GM12891 (cell line): ENCODE measurements around the gene CIB4.

Experiments used
- DNase-seq: peaks from one replicate; pipeline ENCODE4 v3.0.0; 2011; ENCODE audit warnings: low spot score; ENCODE audit not compliant: insufficient read length
- FAIRE-seq: peaks from 2 replicates; lab custom pipeline; 2011; peaks lifted over from hg19 to GRCh38; lab: Jason Lieb, UNC
- PAX5 ChIP-seq: IDR thresholded peaks from 2 replicates; pipeline ENCODE4 v1.6.1; 2011; ENCODE audit warnings: low read length, moderate library complexity, mild to moderate bottlenecking; ENCODE audit not compliant: insufficient read depth, severe bottlenecking
- POLR2A ChIP-seq: IDR thresholded peaks from 2 replicates; pipeline ENCODE4 v1.6.1; 2011; ENCODE audit warnings: low read depth, low read length, control low read depth
- POLR2AphosphoS5 ChIP-seq: IDR thresholded peaks from 2 replicates; pipeline ENCODE4 v1.6.1; 2011; ENCODE audit warnings: low read depth, low read length, control low read depth
- POU2F2 ChIP-seq: IDR thresholded peaks from 2 replicates; pipeline ENCODE4 v1.6.1; 2011; ENCODE audit warnings: low read depth, mild to moderate bottlenecking, control low read depth, low read length, moderate library complexity
- SPI1 ChIP-seq: IDR thresholded peaks from 2 replicates; pipeline ENCODE4 v1.6.1; 2011; ENCODE audit warnings: low read depth, low read length, control low read depth
- TAF1 ChIP-seq: IDR thresholded peaks from 2 replicates; pipeline ENCODE4 v1.6.1; 2011; ENCODE audit warnings: low read depth, low read length, control low read depth

The CIB4 gene

GRCh38 chr2:26634636-26635230 is 6.4 kb downstream of the CIB4 start:
- DNase-seq (no peak), FAIRE-seq (no peak)
- TF ChIP-seq POLR2A (no peak), TAF1 (no peak), POU2F2 (no peak), PAX5 (no peak), POLR2AphosphoS5 (no peak), SPI1 (no peak)

- no peak for DNase-seq
- no peak for FAIRE-seq
Observed at GRCh38 chr2:26633993-26634595, 7.1 kb downstream of the CIB4 start.

GRCh38 chr2:26633351-26633945 is 7.7 kb downstream of the CIB4 start:
- DNase-seq (no peak), FAIRE-seq (no peak)
- no peak for TF ChIP-seq POU2F2
- TF ChIP-seq POLR2AphosphoS5: no peak
- no peak for TF ChIP-seq TAF1
- no peak for TF ChIP-seq POLR2A
- TF ChIP-seq PAX5: no peak
- TF ChIP-seq SPI1: no peak

More at GRCh38 chr2:26633993-26634595, 7.1 kb downstream of the CIB4 start:
- TF ChIP-seq TAF1: no peak
- TF ChIP-seq SPI1: no peak
- no peak for TF ChIP-seq POLR2AphosphoS5
- TF ChIP-seq POU2F2: no peak
- TF ChIP-seq PAX5: no peak
- TF ChIP-seq POLR2A: no peak

GRCh38 chr2:26632624-26633185 is 8.5 kb downstream of the CIB4 start:
- FAIRE-seq: no peak

GRCh38 chr2:26631401-26632170 is 9.6 kb downstream of the CIB4 start:
- no peak for DNase-seq
- no peak for FAIRE-seq
- TF ChIP-seq PAX5: no peak
- TF ChIP-seq POLR2A: no peak
- no peak for TF ChIP-seq TAF1
- TF ChIP-seq SPI1: no peak
- TF ChIP-seq POU2F2: no peak
- no peak for TF ChIP-seq POLR2AphosphoS5

More at GRCh38 chr2:26632624-26633185, 8.5 kb downstream of the CIB4 start:
- TF ChIP-seq POLR2AphosphoS5 (no peak), TAF1 (no peak), POU2F2 (no peak), POLR2A (no peak), SPI1 (no peak)
- no peak for DNase-seq

- no peak for TF ChIP-seq TAF1
- no peak for TF ChIP-seq PAX5
- TF ChIP-seq POLR2AphosphoS5: no peak
- no peak for TF ChIP-seq POU2F2
- no peak for TF ChIP-seq POLR2A
- no peak for TF ChIP-seq SPI1
- DNase-seq: no peak
- FAIRE-seq: no peak
Observed at GRCh38 chr2:26630669-26631360, 10.4 kb downstream of the CIB4 start.

GRCh38 chr2:26630235-26630634 is 10.9 kb downstream of the CIB4 start:
- TF ChIP-seq POLR2AphosphoS5 (no peak), TAF1 (no peak), PAX5 (no peak), POLR2A (no peak), POU2F2 (no peak), SPI1 (no peak)
- DNase-seq: no peak
- FAIRE-seq: no peak

- TF ChIP-seq POU2F2: no peak
- TF ChIP-seq POLR2AphosphoS5: no peak
- no peak for FAIRE-seq
Observed at GRCh38 chr2:26629751-26630150, 11.4 kb downstream of the CIB4 start.

GRCh38 chr2:26629346-26629630 is 11.9 kb downstream of the CIB4 start:
- FAIRE-seq (no peak), DNase-seq (no peak)
- TF ChIP-seq POU2F2: no peak
- TF ChIP-seq POLR2AphosphoS5: no peak
- no peak for TF ChIP-seq SPI1
- TF ChIP-seq TAF1: no peak
- TF ChIP-seq POLR2A: no peak
- TF ChIP-seq PAX5: no peak

More at GRCh38 chr2:26629751-26630150, 11.4 kb downstream of the CIB4 start:
- no peak for DNase-seq
